ENCODE data around the gene ELP4.

DNA sequence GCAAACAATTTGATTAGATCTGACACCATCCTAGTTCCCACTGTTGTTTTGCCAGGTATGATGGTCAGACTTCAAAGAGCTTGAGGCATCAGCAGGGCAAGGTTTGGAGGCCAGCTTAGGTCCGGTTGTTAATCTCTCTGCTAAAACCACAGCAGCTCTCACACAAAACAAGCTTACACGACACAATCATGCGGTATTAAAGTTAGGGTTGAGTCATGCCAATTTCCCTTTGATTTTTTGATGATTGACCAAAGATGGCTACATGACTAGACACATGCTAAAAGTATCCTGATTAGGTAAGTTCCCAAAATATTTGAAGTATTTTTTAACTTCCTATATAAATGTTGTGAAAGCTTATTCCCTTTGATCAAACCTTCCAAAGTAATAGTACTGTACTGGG lies 145.9 kb downstream of the ELP4 start:
- TF ChIP-seq, protein P1, sequence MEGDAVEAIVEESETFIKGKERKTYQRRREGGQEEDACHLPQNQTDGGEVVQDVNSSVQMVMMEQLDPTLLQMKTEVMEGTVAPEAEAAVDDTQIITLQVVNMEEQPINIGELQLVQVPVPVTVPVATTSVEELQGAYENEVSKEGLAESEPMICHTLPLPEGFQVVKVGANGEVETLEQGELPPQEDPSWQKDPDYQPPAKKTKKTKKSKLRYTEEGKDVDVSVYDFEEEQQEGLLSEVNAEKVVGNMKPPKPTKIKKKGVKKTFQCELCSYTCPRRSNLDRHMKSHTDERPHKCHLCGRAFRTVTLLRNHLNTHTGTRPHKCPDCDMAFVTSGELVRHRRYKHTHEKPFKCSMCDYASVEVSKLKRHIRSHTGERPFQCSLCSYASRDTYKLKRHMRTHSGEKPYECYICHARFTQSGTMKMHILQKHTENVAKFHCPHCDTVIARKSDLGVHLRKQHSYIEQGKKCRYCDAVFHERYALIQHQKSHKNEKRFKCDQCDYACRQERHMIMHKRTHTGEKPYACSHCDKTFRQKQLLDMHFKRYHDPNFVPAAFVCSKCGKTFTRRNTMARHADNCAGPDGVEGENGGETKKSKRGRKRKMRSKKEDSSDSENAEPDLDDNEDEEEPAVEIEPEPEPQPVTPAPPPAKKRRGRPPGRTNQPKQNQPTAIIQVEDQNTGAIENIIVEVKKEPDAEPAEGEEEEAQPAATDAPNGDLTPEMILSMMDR (IDR thresholded peaks at IDR 0.05), result no peak
- no peak for TF ChIP-seq EZH2 (IDR thresholded peaks at IDR 0.05)
- no peak for TF ChIP-seq EZH2phosphoT487 (IDR thresholded peaks at IDR 0.05)

Data from neural progenitor cell (in vitro differentiated cells).